Activated naive CD8-positive, alpha-beta T cell treated with anti-CD3 and anti-CD28 coated beads, Interleukin-2, amount 10 ng/mL, durations not matched to agents 7 days and 5 days (primary cell): ENCODE measurements around the gene FAM50B. TPM values are rescaled to one million over a fixed set of nuclear protein-coding genes. Genes with fewer than 3 reads are reported as not detected.

Source experiments
- ATAC-seq: fragments of 150-1000 bp; cut with Tn5 transposase; one replicate; pipeline ENCODE4 v1.10.0; 2021; ENCODE audit warnings: low read depth, moderate library complexity
- POLR2A ChIA-PET: fragments of 350-600 bp; sonication (Branson Sonifier 250); formaldehyde crosslinking; loops from one replicate; lab custom pipeline; 2021; ENCODE audit warnings: antibody characterized with exemption; lab: Charles Lee
- DNase-seq: peaks from one replicate; pipeline ENCODE4 v3.0.0; 2021
- H3K27ac Mint-ChIP-seq: one replicate; pipeline ENCODE4 v1.8.0; 2022; ENCODE audit warnings: mild to moderate bottlenecking, mixed read lengths
- H3K27me3 Mint-ChIP-seq: one replicate; pipeline ENCODE4 v1.8.0; 2022; ENCODE audit warnings: mild to moderate bottlenecking, moderate library complexity, mixed read lengths
- H3K36me3 Mint-ChIP-seq: one replicate; pipeline ENCODE4 v1.8.0; 2021; ENCODE audit warnings: mild to moderate bottlenecking, mixed read lengths
- H3K4me1 Mint-ChIP-seq: one replicate; pipeline ENCODE4 v1.8.0; 2021; ENCODE audit warnings: mixed read lengths
- H3K4me3 Mint-ChIP-seq: one replicate; pipeline ENCODE4 v1.8.0; 2022; ENCODE audit warnings: mild to moderate bottlenecking, moderate library complexity, mixed read lengths
- H3K9me3 Mint-ChIP-seq: one replicate; pipeline ENCODE4 v1.8.0; 2021; ENCODE audit warnings: mixed read lengths
- total RNA-seq, 2 experiments: library from RNA; stranded (reverse); gene quantifications; one replicate each; pipeline ENCODE4 v1.2.3, GENCODE V29; 2021

FAM50B gene
- total RNA-seq, 2 experiments from 2014 or later = 8.2 to 11.2 TPM

GRCh38 chr6:3865463-3865862, 16.3 kb downstream of the FAM50B start:
- H3K9me3 Mint-ChIP-seq = peaks cover 3% of the 10 kb centered on the region
- peaks cover 4% of the 10 kb centered on the region for H3K4me1 Mint-ChIP-seq
- no peak overlapping the region for H3K27ac Mint-ChIP-seq
- no peaks in the 10 kb centered on the region for H3K36me3 Mint-ChIP-seq
- POLR2A ChIA-PET = no interaction called here
- H3K27me3 Mint-ChIP-seq = peaks cover 14% of the 10 kb centered on the region
- H3K4me3 Mint-ChIP-seq = no peak overlapping the region
- DNase-seq (no peak), ATAC-seq (no peak)

- H3K4me1 Mint-ChIP-seq = peaks cover 4% of the 10 kb centered on the region
- DNase-seq (no peak), ATAC-seq (no peak)
- no peak overlapping the region for H3K27ac Mint-ChIP-seq
- POLR2A ChIA-PET = no interaction called here
- H3K36me3 Mint-ChIP-seq = no peaks in the 10 kb centered on the region
- H3K4me3 Mint-ChIP-seq = no peak overlapping the region
- peaks cover 14% of the 10 kb centered on the region for H3K27me3 Mint-ChIP-seq
- peaks cover 1% of the 10 kb centered on the region for H3K9me3 Mint-ChIP-seq
Measured at GRCh38 chr6:3867641-3868502, 18.7 kb downstream of the FAM50B start.

DNA sequence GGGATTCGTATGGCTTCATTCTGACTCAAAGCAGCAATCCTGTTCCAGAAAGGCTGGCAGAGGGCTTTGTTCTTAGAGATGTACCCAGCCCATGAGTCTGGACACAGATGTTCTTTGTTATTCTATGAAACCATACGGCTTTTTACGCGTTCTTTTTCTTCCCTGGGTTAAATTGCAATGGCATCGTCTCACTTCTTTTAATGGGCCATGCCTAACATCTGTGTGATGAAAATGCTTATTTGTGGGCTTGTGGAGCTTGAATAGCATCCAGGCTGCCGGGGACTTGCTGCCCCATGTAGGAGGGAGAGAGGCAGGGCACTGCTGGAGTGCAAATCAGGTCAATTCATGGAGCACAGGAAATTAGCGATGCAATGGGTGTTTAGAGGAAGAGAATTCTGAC, 19.4 kb downstream of the FAM50B start:
- H3K9me3 Mint-ChIP-seq = peaks cover 1% of the 10 kb centered on the region
- DNase-seq (no peak), ATAC-seq (no peak)
- POLR2A ChIA-PET = no interaction called here
- peaks cover 4% of the 10 kb centered on the region for H3K4me1 Mint-ChIP-seq
- H3K27me3 Mint-ChIP-seq = peaks cover 16% of the 10 kb centered on the region
- no peak overlapping the region for H3K4me3 Mint-ChIP-seq
- no peaks in the 10 kb centered on the region for H3K36me3 Mint-ChIP-seq
- no peak overlapping the region for H3K27ac Mint-ChIP-seq

DNA sequence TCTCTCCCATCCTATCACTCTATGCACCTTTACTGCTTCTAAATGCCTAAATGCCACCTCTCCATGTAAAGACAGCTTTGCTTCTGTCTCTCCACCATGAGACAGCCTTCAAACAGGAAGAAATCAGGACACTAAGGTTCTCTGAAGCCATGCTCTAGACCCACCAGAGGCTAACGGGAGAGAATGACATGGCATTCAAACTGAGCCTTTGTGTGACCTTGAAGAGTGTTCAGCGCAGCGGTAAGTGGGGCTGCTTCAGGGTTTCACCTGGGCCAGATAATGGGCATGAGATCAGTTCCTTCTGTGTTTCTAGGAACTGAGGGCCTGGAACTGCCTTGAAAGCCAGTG, 20.1 kb downstream of the FAM50B start:
- H3K4me1 Mint-ChIP-seq = peaks cover 4% of the 10 kb centered on the region
- peaks cover 19% of the 10 kb centered on the region for H3K27me3 Mint-ChIP-seq
- peaks cover 1% of the 10 kb centered on the region for H3K9me3 Mint-ChIP-seq
- DNase-seq (no peak), ATAC-seq (no peak)
- H3K27ac Mint-ChIP-seq = no peak overlapping the region
- no peaks in the 10 kb centered on the region for H3K36me3 Mint-ChIP-seq
- POLR2A ChIA-PET = no interaction called here
- H3K4me3 Mint-ChIP-seq = no peak overlapping the region

DNA sequence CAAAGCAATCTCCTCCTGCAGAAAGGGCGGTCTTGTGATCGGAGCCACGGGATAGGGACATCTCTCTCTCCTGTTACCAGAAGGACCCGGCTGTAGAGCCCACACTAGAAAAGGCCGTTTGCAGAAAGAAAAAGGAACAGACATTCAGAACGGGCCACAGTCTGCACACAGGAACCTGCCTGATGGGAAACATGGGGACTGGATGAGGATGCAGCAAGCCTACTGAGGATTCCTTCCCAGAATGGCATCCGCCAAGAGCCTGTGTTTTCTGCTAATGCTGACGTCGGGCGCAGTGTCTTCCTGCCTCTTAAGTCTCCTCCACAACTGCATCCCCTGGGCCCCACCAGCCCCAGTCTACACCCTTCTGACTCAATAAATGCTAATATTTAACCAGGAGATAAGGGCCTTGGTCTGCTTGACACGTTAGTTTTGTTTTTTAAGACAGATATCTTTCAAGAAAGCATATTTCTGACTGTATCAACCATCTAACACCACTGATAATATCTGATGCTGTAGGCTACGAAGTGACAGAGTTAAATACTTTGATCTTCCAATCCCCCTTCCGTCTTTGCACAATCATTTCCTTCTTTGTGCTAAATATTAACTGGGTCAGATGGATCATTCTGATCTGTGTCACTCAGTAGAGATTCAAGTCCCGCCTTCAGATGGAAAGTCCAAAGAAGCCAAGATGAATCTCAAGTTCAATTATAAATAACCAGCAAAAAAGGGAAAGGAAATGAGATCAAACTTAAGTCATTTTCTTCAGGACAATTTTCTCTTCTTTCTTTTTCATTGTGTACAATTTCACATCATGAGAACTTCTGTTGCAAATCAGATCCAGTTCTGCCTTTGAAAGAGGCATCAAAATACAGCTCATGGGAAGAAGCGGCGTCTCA, 20.7 kb downstream of the FAM50B start:
- Mint-ChIP-seq H3K27ac (no peak overlapping the region), H3K36me3 (no peaks in the 10 kb centered on the region), H3K9me3 (peaks cover 1% of the 10 kb centered on the region), H3K27me3 (peaks cover 16% of the 10 kb centered on the region), H3K4me1 (peaks cover 4% of the 10 kb centered on the region), H3K4me3 (no peak overlapping the region)
- POLR2A ChIA-PET = no interaction called here
- DNase-seq (no peak), ATAC-seq (no peak)

- POLR2A ChIA-PET = no interaction called here
- Mint-ChIP-seq H3K4me3 (no peak overlapping the region), H3K4me1 (peaks cover 4% of the 10 kb centered on the region)
Measured at GRCh38 chr6:3870528-3870925, 21.4 kb downstream of the FAM50B start.

DNA sequence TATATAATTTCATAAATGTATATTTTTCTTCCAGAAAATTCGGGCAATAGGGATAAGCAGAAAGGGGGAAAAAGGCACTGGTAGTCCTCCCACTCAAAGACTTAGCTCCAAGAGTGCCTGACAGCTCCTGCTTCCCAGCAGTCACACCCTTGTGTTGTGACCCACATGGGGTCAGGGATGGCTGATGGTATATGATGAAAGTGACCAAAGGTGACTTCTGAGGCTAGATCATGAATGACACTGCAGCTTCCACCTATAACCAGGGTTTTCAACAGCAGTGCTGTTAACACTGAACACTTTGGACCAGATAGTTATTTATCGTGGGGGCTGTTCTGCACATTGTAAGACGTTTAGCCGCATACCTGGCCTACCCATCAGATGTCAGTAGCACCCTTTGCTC, 22.3 kb downstream of the FAM50B start:
- no peaks in the 10 kb centered on the region for H3K36me3 Mint-ChIP-seq

More at GRCh38 chr6:3870528-3870925, 21.4 kb downstream of the FAM50B start:
- H3K27me3 Mint-ChIP-seq = peaks cover 18% of the 10 kb centered on the region
- no peak for DNase-seq
- ATAC-seq = no peak
- no peak overlapping the region for H3K27ac Mint-ChIP-seq
- no peaks in the 10 kb centered on the region for H3K9me3 Mint-ChIP-seq
- H3K36me3 Mint-ChIP-seq = no peaks in the 10 kb centered on the region

DNA sequence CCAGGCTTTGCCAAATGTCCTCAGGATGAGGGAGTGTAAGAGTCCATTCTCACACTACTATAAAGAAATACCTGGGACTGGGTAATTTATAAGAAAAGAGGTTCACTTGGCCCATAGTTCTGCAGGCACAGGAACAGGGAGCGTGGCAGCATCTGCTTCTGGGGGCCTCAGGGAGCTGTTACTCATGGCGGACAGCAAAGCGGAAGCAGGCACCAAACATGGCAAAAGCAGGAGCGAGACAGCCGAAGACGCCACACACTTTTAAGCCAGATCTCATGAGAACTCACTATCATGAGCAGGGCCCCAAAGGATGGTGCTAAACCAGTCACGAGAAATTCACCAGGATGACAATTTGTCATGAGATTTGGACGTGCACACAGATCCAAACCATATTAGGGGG, 22.8 kb downstream of the FAM50B start:
- Mint-ChIP-seq H3K36me3 (no peaks in the 10 kb centered on the region), H3K4me1 (peaks cover 4% of the 10 kb centered on the region), H3K4me3 (no peak overlapping the region), H3K9me3 (no peaks in the 10 kb centered on the region), H3K27me3 (peaks cover 24% of the 10 kb centered on the region), H3K27ac (no peak overlapping the region)
- ATAC-seq (no peak), DNase-seq (no peak)
- POLR2A ChIA-PET = no interaction called here

More for the DNA sequence above, 22.3 kb downstream of the FAM50B start:
- peaks cover 23% of the 10 kb centered on the region for H3K27me3 Mint-ChIP-seq
- DNase-seq (no peak), ATAC-seq (no peak)
- H3K9me3 Mint-ChIP-seq = no peaks in the 10 kb centered on the region
- no peak overlapping the region for H3K4me3 Mint-ChIP-seq
- H3K27ac Mint-ChIP-seq = no peak overlapping the region
- POLR2A ChIA-PET = no interaction called here
- peaks cover 4% of the 10 kb centered on the region for H3K4me1 Mint-ChIP-seq

DNA sequence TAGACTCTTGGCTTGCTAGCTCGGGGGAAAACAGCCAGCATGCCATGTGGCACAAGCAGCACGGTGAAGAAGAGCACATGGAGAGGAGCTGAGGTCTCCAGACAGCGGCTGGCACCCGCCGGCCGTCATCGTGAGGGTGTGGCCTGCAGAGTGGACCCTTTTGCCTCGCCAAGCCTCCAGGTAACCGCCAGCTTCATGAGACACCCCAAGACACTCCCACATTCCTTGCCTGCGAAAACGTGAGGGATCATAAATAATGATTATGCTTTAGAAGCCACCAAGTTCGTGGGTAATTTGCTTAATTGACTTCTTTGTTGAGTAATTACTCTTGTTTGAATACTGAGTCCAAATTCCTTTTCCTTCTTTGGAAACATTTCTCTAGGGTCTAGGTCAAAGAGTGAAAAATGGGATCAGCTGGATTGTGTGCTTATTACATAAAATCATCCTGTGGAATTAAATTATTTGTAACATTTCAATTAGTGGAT, 23.2 kb downstream of the FAM50B start:
- H3K4me1 Mint-ChIP-seq = peaks cover 4% of the 10 kb centered on the region
- H3K9me3 Mint-ChIP-seq = no peaks in the 10 kb centered on the region
- H3K4me3 Mint-ChIP-seq = no peak overlapping the region
- no peak for ATAC-seq
- H3K27ac Mint-ChIP-seq = no peak overlapping the region
- no peak for DNase-seq
- POLR2A ChIA-PET = no interaction called here
- H3K36me3 Mint-ChIP-seq = no peaks in the 10 kb centered on the region
- peaks cover 24% of the 10 kb centered on the region for H3K27me3 Mint-ChIP-seq

DNA sequence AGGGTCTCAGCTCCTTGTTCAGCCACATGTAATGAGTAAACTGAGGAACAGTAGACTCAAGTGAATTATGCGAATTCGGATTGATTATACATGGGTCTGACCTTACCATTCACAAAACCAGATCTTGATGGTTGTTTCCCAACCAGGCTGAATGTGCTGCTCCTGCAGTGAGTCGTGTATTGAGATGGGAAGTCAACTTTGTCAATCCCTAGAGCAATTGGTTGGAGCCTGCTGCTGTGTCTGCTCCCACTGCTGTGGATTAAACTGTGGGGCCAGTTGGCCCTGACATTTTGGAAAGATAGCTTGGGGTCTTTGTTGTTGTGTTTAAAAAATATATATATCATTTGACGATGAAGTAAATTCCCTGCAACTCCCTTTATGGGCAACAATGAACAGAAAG, 23.9 kb downstream of the FAM50B start:
- ATAC-seq = no peak
- H3K4me3 Mint-ChIP-seq = no peak overlapping the region
- peaks cover 24% of the 10 kb centered on the region for H3K27me3 Mint-ChIP-seq
- no peaks in the 10 kb centered on the region for H3K9me3 Mint-ChIP-seq
- H3K4me1 Mint-ChIP-seq = no peaks in the 10 kb centered on the region
- H3K36me3 Mint-ChIP-seq = no peaks in the 10 kb centered on the region
- no peak for DNase-seq
- POLR2A ChIA-PET = no interaction called here
- H3K27ac Mint-ChIP-seq = no peak overlapping the region

GRCh38 chr6:3874069-3874468, 24.9 kb downstream of the FAM50B start:
- Mint-ChIP-seq H3K9me3 (no peaks in the 10 kb centered on the region), H3K36me3 (no peaks in the 10 kb centered on the region), H3K27ac (peak overlapping the region; percentile 44), H3K4me3 (no peak overlapping the region), H3K27me3 (peaks cover 24% of the 10 kb centered on the region), H3K4me1 (no peaks in the 10 kb centered on the region)
- DNase-seq (no peak), ATAC-seq (no peak)
- POLR2A ChIA-PET = no interaction called here

DNA sequence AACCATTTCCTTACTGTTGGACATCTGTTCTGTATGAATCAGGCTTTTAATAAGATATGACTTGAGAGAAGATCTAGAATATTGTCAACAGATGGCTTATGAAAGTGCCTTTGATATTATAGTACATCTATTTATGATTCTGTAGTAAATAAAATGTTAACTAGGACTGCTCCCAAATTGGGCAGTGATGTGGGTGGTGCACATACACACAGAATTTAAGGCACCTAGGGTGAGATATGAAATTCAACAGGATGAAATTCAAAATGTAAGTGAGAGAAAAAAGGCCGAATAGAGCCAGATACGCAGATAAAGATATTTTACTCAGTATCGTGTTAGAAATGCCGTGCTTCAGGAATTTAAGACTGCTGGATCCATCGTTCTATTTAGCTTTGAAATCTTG, 26.3 kb downstream of the FAM50B start:
- peaks cover 21% of the 10 kb centered on the region for H3K27me3 Mint-ChIP-seq
- POLR2A ChIA-PET = no interaction called here
- H3K9me3 Mint-ChIP-seq = no peaks in the 10 kb centered on the region
- H3K4me1 Mint-ChIP-seq = no peaks in the 10 kb centered on the region
- ATAC-seq (no peak), DNase-seq (no peak)
- no peaks in the 10 kb centered on the region for H3K36me3 Mint-ChIP-seq
- no peak overlapping the region for H3K27ac Mint-ChIP-seq
- H3K4me3 Mint-ChIP-seq = no peak overlapping the region

DNA sequence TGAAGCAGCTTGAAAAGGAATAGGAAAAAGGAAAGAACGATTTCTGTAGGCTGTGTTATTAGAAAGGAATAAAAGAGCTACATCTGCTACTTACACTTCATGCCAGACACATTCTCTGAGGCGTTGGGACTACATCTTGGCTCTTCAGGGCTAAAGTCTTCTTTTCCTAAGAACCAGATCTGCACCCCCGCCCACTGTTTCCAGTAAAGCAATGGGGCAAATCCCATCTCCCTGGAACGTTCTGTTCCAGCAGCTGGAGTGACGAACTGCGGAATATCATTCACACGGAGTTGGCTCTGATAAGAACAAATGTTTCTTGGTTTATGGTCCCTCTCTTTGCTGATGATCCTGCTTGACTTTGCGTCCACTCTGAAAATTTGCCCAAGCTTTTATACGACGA, 26.9 kb downstream of the FAM50B start:
- Mint-ChIP-seq H3K4me1 (no peaks in the 10 kb centered on the region), H3K27me3 (peaks cover 15% of the 10 kb centered on the region), H3K27ac (no peak overlapping the region), H3K4me3 (no peak overlapping the region), H3K9me3 (no peaks in the 10 kb centered on the region), H3K36me3 (no peaks in the 10 kb centered on the region)
- no peak for ATAC-seq
- no peak for DNase-seq
- POLR2A ChIA-PET = no interaction called here
